HG02938 (cell line): ENCODE results near the gene CCDC80.

ENCODE experiments used
- ATAC-seq: cut with Tn5 transposase; IDR thresholded peaks from one replicate; pipeline ENCODE4 v1.9.1; 2021; ENCODE audit warnings: mild to moderate bottlenecking, moderate library complexity; ENCODE audit not compliant: unreplicated experiment

Gene CCDC80, protein sequence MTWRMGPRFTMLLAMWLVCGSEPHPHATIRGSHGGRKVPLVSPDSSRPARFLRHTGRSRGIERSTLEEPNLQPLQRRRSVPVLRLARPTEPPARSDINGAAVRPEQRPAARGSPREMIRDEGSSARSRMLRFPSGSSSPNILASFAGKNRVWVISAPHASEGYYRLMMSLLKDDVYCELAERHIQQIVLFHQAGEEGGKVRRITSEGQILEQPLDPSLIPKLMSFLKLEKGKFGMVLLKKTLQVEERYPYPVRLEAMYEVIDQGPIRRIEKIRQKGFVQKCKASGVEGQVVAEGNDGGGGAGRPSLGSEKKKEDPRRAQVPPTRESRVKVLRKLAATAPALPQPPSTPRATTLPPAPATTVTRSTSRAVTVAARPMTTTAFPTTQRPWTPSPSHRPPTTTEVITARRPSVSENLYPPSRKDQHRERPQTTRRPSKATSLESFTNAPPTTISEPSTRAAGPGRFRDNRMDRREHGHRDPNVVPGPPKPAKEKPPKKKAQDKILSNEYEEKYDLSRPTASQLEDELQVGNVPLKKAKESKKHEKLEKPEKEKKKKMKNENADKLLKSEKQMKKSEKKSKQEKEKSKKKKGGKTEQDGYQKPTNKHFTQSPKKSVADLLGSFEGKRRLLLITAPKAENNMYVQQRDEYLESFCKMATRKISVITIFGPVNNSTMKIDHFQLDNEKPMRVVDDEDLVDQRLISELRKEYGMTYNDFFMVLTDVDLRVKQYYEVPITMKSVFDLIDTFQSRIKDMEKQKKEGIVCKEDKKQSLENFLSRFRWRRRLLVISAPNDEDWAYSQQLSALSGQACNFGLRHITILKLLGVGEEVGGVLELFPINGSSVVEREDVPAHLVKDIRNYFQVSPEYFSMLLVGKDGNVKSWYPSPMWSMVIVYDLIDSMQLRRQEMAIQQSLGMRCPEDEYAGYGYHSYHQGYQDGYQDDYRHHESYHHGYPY

DNA sequence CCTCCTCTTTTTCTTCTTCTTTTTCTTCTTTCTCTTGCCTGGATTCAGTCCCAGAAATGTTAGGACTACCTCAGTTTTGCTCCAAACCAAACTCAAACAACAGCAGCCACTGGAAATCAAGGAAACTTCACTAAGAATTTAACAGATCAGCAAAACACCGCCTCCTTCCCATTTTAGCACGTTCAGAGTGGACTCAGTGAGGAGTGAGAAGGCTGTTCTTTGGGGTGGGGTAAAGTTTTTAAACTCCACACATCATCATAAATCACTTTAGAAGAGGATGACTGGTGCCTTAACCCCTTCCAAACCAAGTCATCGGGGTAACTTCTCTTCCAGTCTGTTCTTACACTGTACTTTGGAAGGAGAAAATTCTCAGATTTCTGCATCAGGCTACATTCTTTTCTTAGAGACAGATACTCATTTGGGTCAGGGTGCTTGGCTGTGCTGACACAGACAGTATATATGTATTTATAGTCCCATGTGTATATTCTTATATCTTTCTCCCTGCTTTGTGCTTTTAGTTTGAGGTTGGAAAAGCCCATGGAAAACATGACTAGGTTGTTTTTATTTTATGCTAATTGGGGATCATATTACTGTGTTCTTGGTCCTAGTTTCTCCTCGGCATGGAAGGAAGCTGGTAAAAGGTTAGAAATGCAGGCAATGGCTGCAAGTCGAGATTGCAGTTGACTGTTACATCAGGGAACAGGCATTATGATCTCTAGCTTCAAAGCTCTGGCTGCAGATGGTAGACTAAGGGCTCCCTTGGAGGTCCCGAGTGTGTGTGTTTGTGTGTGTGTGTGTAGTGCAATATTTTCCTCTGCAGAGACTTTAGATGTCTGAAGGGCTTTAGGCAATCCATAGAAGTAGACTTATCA, at the start of gene CCDC80:
CCDC80 (minus strand) TSS at position 214 of the 872 bp plus-strand sequence. CDS start 1,238 bp downstream, outside the sequence.
- ATAC-seq: no peak

DNA sequence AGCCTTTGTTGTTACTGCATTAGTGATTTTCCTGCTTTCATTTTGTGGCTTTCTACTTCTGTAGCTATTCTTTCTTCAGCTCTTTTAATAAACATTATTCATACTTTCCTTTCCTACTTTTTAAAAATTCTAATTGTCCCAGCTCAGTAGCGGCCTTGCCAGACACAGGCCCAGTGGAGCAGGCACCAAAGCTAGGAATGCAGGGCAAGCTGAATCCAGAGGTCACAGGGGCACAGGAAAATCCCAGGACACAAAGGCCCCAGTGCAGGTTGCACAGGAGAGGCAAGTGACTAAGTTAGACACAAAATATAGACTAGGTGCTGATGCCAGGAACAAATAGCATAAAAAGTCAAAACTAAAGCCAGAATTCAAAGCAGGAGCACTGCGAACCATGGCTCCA, 49.0 kb upstream of the CCDC80 start:
- ATAC-seq: no peak

DNA sequence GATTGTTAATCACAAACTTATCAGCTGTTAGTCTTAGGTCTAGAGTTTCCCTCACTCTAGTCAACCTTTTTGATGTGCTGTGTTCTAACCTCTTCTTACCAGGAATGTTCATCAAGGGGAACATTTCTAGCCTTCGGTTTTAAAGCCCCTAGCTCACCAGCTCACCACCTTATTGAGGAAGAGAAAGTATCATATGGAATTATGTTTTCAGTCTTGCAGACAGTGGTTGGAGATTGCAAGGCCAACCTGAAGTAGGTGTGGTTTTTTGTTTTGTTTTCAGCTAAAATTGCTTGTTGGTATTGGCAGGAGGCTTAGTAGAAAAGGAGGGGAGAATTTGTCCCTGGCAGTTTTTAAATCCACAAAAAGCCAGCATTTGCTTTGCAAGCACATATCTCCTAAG, 48.4 kb upstream of the CCDC80 start:
- ATAC-seq: no peak

DNA sequence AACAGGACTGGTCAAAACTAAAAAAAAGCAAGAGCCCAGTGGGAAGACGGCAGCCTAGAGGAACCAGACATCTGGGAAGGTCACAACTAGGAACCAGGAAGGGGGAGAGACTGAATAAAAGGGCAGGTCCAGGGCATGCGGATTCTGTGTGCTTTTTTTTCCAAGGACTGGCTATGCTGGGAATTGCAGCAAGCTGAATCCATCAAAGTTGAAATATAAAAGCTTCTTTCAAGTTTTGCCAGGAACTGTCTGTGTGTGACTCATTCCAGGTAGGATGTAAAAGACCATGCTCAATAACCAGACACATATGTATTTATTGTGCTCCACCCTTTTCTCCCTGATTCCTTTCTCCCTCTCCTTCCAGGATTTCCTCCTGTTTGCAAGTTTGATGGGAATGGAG, 47.9 kb upstream of the CCDC80 start:
- ATAC-seq: no peak

DNA sequence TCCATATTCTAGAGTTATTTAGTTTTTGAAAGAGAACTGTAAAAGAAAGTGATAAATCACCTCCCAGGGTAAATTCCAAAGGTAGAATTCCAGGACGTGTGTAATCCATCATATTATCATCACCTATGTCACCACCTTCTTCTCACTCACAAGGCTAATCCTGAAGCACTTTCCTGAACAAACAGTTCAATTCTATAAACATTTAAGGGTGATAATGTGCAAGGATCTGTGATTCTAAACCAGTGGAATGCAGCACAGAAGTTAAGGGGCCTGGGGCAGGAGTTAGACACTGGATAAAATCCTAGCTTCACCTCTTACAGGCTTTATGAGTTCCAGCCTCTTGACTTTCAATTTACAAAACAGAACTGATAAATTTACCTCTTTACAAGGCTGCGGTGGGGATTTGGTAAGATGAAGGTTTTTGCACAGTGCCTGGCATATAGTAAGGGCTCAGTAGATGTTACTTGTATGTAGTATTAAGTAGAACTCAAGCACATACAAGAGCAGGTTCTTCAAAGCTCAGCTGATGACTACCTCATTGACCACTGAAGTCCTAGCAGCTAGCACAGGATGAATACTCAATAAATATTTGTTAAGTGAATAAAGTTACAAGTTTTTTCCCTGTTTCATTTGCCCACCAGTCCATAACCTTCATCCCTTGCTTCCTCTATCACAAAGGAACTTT, 47.3 kb upstream of the CCDC80 start:
- no peak for ATAC-seq

DNA sequence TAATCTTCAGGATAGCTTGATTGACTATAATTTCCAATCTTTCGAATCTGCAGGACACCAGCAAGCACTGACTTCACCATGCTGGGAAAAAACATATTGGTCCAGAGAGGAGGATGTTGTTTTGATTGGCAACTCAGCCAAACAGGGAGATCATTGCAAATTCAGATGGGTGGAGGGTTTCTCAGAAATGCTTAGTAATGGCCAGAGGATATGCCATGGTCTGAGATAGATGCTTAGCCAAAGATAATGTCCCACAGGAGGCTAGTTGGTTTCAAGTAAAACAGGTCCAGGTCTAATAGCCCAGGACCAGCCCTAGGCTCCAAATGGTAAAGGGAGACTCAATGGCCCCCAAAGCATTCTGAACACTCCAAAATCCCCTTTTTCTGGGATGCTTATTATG, 46.7 kb upstream of the CCDC80 start:
- ATAC-seq: no peak

DNA sequence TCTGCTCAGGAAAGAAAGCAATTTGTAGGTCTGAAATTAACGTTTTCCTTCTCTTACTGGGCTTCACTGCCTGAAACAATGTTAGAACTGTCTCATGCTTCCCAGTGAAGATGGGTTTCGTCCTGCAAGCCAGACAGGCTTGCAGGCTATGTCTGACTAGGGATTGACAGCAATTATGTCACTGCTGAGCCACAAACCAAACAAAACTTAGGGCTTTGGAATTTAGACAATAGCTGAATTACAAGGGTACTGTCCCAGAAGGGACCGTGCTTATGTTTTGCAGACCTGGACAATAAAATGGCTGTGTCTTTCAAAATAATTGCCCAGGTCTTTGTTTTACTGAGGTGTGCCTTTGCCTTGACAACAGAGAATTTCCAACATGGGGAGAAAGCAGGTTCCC, 46.3 kb upstream of the CCDC80 start:
- no peak for ATAC-seq

DNA sequence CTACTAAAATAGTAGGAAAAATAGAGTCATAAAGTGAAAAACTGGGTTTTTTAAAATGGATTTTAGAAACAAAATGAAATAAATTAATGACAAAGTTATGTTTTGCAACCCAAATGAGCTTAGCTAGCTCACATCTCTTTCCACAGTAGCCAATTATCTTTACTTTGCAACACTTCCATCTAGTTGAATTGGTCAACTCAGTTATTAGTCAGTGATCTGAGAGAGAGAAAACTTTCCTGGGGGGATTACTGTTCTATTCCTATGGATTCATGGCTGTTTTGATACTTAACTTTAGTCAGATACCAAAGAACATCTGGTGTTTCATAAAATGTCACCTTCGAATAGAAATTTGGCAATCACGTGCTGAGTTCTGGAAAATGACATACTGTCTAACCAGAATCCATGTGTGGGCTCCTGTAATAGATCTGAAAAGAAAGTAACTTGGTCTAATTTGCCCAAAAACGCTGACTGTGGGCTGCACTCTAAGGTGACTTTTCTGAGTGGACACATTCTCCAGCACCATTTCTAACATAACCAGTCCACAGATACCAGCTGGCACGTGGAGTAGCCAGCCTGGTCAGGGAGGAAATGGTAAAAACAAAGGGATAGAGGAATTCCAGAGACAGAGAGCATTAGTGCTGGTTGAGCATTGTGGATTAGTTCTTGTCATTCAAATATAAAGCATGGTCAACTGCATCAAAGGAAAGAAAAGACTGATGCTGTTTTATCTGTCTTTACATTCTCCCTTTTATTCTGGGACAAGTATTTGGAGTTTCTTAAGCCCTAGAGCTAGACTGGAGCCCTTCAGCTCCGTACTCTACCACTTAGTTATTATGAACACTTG, 45.2 kb upstream of the CCDC80 start:
- ATAC-seq: no peak

DNA sequence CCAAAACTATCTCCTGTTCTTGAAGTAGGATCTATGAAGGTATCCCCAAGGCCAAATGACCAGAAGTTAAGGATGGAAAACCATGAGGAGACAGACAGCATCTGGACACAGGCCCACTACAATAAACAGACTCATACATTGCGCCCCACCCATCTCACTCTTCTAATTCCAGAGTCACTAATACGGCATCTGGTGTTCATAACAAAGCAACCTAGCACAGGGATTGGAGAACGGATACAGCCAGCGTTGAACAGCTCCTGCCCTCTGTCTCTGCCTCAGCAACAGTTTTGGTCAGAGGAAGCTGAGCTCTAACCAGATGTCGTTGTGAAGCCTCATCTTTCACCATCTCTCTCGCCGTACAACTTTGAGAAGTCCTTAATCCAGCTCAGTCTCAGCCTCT, 44.5 kb upstream of the CCDC80 start:
- ATAC-seq: no peak

DNA sequence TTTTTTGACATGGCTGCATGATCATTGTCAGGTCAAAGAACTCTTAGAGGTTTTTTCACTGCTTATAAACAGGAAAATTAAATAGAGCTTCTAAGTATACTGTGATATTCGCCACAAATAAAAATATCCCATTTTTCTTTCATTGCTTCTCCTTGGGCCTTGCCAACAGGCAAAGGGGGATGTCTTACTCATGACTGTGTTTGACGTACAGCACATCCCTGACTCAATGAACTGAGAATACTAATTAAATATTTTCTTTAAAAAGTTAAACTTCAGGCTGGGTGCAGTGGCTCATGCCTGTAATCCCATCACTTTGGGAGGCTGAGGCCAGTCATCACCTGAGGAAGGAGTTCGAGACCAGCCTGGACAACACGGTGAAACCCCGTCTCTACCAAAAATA, 41.4 kb upstream of the CCDC80 start:
- no peak for ATAC-seq

DNA sequence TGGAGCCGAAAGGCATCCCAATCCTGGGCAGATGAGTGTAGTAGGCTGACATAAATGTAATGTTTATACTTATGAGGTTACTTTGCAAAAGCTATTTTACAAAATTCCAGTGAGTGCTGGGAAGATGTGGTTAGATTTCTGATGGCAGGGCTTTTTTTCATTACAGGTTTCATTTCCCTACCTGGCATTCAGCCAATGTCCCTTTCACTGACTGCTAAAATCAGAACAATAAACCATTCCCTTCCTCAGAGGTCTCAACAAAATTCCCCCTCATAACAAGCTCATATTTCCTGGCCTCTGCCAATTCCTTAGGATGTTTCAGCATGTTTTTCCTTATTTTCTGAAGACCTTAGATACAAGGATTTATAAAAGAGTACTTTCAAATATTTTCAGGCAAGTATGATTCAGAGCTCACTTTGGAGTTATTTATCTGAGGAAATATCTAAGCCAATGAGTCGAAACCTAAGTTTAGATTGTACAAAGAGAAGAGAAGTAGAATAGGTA, 40.9 kb upstream of the CCDC80 start:
- ATAC-seq: no peak

DNA sequence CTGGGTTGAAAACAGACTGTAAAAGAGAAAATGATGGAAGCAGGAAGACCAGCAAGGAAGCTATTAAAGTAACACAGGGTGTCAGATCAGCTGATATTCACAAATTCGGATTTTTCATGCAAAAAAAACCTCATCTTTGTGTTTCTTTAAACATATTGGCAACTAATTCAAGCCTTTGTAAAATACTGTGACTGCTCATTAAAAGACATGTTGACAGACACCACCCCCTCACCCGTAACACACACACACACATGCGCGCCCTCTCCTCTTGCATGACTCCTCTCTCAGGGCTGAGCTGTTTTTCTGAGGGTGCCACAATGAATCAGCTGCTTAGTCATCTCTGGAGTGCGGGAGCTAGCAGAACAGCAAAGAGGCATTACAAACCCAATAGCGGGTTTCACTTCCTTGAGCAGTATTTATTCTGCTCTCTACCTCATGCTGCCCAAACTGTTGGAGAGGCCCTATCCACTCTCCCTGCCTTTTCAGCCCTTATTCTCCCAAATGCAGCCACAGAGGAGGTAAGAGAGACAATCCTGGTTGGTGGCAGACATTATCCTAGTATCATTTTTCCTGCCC, 35.8 kb upstream of the CCDC80 start:
- peak; percentile 100 for ATAC-seq

DNA sequence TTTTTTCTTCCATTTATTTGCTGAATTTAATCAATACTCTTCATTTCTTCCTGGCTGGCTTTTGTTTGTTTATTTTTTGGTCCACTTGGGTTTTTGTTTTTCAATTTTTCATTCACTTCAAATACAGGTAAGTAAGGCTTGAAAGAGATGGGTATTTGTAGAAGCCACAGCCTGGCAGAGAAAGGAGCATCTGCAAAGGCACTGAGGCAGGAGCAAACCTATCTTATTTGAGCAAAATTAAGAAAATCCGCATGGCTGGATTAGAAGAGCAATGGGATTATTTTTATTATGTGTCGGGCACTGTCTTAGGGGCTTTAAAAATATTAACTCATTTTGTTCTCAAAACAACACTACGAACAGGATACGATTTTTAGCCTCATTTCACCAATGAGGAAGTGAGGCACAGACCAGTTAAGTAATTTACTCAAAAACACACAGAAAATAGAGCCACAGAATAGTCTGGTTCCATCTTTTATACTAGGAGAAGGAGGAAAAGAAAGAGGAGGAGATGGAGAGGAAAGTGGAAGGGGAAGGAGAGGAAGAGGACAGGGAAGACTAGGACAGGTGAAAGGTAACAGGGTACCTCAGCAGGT, 35.1 kb upstream of the CCDC80 start:
- no peak for ATAC-seq

DNA sequence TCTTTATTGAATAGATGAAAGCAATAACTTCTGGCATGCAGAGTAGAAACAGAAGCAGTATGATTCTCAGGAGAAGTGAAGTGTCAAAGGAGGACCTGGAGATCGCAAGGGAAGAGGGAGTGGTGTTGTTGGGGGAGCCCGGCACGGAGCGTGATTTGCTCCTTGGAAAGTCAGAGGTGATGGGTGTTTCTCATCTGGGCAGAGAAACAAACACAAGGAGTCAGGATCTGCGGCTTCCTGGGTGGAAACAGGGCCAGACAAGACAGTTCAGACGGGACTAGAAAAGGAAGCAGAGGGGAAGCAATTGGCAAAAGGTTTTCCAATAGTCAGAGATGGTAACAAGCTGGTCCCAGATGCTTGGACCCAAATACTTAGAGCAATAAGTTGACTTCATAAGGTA, 34.4 kb upstream of the CCDC80 start:
- ATAC-seq: no peak

DNA sequence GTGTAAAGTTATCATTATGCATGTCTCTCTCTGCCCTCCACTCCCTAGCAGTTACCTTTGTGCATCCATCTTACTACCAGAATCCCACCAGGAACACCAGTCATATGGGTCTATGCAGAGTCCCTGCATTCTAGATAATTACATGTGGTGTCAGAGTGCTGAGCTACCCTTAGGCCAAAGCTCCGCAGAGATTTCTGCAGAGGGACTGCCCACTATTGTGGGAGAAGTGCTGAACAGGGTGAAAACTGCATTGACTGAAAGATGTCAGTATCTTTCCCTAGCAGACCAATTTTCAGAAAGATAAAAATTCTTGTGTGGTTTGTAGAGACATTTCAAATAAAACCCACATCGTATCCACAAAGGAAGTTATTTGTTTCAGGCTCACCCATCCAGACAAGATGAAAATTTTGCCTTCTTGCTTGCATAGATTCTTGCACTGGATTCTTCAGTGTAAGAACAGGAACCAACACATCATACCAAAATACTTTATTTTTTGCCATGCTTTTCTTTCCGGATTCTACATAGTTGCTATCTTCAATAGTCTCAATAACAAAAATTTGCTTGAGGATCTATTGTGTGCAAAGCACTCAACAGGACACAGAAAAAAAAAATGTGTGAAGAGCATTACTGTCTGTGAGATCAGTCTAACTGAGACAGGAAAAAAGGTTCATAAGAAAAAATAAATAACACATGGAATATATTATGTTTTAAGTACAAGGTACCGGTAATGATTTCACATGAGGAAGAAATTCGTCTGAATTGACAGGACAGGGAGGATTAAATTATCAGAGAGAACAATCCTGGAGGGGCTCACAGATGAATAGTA, 32.0 kb upstream of the CCDC80 start:
- ATAC-seq: no peak

DNA sequence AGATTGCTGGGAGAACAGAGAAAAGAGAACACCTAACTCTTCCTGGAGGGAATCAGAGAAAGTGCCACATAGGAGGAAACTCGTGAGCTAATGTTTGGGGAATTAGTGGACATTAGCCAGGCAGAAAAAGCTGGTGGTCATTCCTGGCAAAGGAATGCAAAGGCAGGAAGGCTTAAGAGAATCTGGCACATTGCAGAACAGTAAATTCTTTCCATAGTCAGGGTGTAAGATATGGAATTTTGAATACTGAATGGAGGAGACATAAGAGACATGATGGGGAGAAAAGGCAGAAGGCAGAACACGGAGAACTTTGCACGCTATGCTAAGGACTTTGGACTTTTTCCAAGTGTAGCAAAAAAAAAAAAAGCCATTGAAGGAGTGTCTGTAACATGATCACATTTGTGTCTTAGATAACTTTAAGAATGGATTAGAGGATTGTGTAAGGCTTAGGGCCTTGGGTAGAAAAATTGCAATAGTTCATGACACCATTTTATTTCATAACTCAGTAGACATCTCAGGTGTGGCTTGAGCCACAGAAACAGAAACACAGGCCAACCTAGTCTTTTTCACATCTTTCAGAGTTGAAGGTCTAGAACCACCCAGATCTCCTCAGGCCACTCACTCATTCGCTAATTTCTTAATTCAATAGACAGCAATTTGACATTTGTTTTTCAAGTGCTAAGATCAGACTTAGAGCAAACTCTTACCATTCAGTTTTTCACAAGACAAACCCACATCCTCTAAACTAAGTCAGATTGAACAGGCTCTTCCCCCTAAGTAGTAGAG, 31.2 kb upstream of the CCDC80 start:
- no peak for ATAC-seq

DNA sequence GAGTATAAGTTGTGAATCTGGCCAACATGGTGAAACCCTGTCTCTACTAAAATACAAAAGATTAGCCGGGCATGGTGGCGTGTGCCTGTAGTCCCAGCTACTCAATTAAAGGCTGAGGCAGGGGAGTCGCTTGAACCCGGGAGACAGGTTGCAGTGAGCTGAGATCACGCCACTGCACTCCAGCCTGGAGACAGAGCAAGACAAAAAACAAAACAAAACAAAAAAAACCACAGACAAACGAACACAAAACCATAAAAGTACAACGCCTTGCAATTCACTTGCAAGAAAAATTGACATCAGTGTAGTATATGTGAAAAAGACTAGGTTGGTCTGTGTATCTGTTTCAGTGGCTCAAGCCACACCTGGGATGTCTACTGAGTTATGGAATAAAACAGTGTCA, 29.9 kb upstream of the CCDC80 start:
- no peak for ATAC-seq
